Activated CD8-positive, alpha-beta memory T cell treated with anti-CD3 and anti-CD28 coated beads for 4 hours (primary cell): ENCODE data around the gene TNRC6C.

Source experiments
- DNase-seq, 2 donors: peaks; one replicate each; pipeline ENCODE4 v3.0.0-alpha.2; 2020; ENCODE audit warnings: low read depth in 2 of 2

TNRC6C gene

GRCh38 chr17:78154903-78155811 lies 196.7 kb downstream of the TNRC6C start:
- no peak for DNase-seq
